HCT116 (cell line): ENCODE data around the gene MIPEP.

Source experiments
- CTCF ChIP-seq, 3 experiments: fragments of 200-600 bp in 1 of 3; sonication (generic) in 1 of 3; IDR thresholded peaks in 2 of 3; conservative IDR thresholded peaks in 1 of 3; 2 replicates each; pipeline ENCODE4 v1.5.1; 2012 to 2017; ENCODE audit warnings: low read depth in 2 of 3, low read length in 2 of 3, antibody characterized with exemption in 1 of 3, borderline replicate concordance in 1 of 3, control low read depth in 1 of 3, mild to moderate bottlenecking in 1 of 3, mixed read lengths in 1 of 3, mixed run types in 1 of 3, moderate library complexity in 1 of 3; ENCODE audit not compliant: insufficient read depth in 1 of 3
- POLR2A ChIP-seq: IDR thresholded peaks from 2 replicates; pipeline ENCODE4 v1.7.0; 2011; ENCODE audit warnings: borderline replicate concordance; ENCODE audit not compliant: insufficient read depth, insufficient read length; ENCODE audit errors: extremely low read depth
- POLR2AphosphoS5 ChIP-seq: IDR thresholded peaks from 2 replicates; pipeline ENCODE4 v1.6.1; 2011; ENCODE audit warnings: mild to moderate bottlenecking, low read depth, low read length, moderate library complexity
- RAD21 ChIP-seq: IDR thresholded peaks from 2 replicates; pipeline ENCODE4 v1.6.1; 2012; ENCODE audit warnings: low read depth, mild to moderate bottlenecking
- REST ChIP-seq: IDR thresholded peaks from 2 replicates; pipeline ENCODE4 v1.6.1; 2012; ENCODE audit warnings: low read depth
- SP1 ChIP-seq: IDR thresholded peaks from 2 replicates; pipeline ENCODE4 v1.6.1; 2012; ENCODE audit warnings: low read depth
- TF ChIP-seq, protein P1 (sequence below): IDR thresholded peaks from 2 replicates; pipeline ENCODE4 v1.6.1; 2012

- TF ChIP-seq CTCF (IDR thresholded peaks at IDR 0.05 in 2 of 3, conservative IDR thresholded peaks at IDR 0.05 in 1 of 3; ENCODE audit: borderline replicate concordance in 1 of 3, insufficient read depth in 1 of 3, low read depth in 2 of 3, low read length in 2 of 3) (no peak), REST (no peak), POLR2A (no peak), RAD21 (no peak), SP1 (no peak), POLR2AphosphoS5 (no peak)
- TF ChIP-seq, protein P1, sequence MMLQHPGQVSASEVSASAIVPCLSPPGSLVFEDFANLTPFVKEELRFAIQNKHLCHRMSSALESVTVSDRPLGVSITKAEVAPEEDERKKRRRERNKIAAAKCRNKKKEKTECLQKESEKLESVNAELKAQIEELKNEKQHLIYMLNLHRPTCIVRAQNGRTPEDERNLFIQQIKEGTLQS: no peak
These were observed 44.0 kb downstream of the MIPEP start for GRCh38 chr13:23845105-23845725.
